Endothelial cell of umbilical vein (primary cell): Measurements from ENCODE around the gene CYFIP2. TPM values are rescaled to one million over a fixed set of nuclear protein-coding genes. Genes with fewer than 3 reads are reported as not detected.

Source experiments
- BruUV-seq: library from RNA; stranded (reverse); fragments of 400-500 nt; replicated peaks from 2 replicates; lab custom pipeline; 2021; lab: Mats Ljungman, UMichigan
- CTCF ChIA-PET: fragments of 300-600, 350-600 bp; sonication (Branson Sonifier 250); formaldehyde crosslinking; loops from one replicate; lab custom pipeline; 2021; ENCODE audit warnings: antibody characterized with exemption, inconsistent platforms; lab: Charles Lee
- POLR2A ChIA-PET: fragments of 300-600, 350-600 bp; sonication (Branson Sonifier 250); formaldehyde crosslinking; loops from one replicate; lab custom pipeline; 2021; ENCODE audit warnings: antibody characterized with exemption, inconsistent platforms; lab: Charles Lee
- DNase-seq: peaks from one replicate; pipeline ENCODE4 v3.0.0-alpha.2; 2011; ENCODE audit warnings: low read depth, low spot score
- FAIRE-seq: peaks from 2 replicates; lab custom pipeline; 2011; peaks lifted over from hg19 to GRCh38; lab: Jason Lieb, UNC
- H2AFZ ChIP-seq: 2 replicates; pipeline ENCODE4 v1.6.0; 2012; ENCODE audit warnings: low read depth, low read length, control low read depth, inconsistent platforms
- H3K27ac ChIP-seq: 2 replicates; pipeline ENCODE4 v1.5.1; 2011; ENCODE audit warnings: low read depth, mild to moderate bottlenecking, control low read depth, low read length, moderate library complexity; ENCODE audit not compliant: insufficient read depth
- H3K27me3 ChIP-seq, 2 experiments: 2 replicates each; pipeline versions ENCODE4 v1.6.0 to v1.6.1; 2011; ENCODE audit warnings: low read length in 2 of 2, mixed read lengths in 1 of 2; ENCODE audit not compliant: control insufficient read depth in 2 of 2, insufficient read depth in 2 of 2
- H3K36me3 ChIP-seq, 2 experiments: 2 replicates in 1 of 2; 3 replicates in 1 of 2; pipeline ENCODE4 v1.5.1; 2011; ENCODE audit warnings: low read length in 2 of 2, mild to moderate bottlenecking in 1 of 2, moderate library complexity in 1 of 2; ENCODE audit not compliant: control insufficient read depth in 2 of 2, insufficient read depth in 2 of 2; ENCODE audit errors: extremely low read depth in 1 of 2
- H3K4me1 ChIP-seq: 3 replicates; pipeline ENCODE4 v1.5.1; 2011; ENCODE audit warnings: mild to moderate bottlenecking, low read length; ENCODE audit not compliant: control insufficient read depth, insufficient read depth; ENCODE audit errors: extremely low read depth
- H3K4me2 ChIP-seq: 2 replicates; pipeline ENCODE4 v1.6.1; 2011; ENCODE audit warnings: low read length, control low read depth, mixed read lengths; ENCODE audit not compliant: insufficient read depth
- H3K4me3 ChIP-seq, 3 experiments: fragments of 200-600 bp in 1 of 3; sonication (generic), shearing (Covaris generic) in 1 of 3; replicated peaks in 1 of 3; 2 replicates each; pipeline ENCODE4 v1.5.1; 2011 to 2016; ENCODE audit warnings: control low read depth in 3 of 3, low read length in 3 of 3, mild to moderate bottlenecking in 2 of 3, inconsistent platforms in 1 of 3, low read depth in 1 of 3, moderate library complexity in 1 of 3; ENCODE audit not compliant: insufficient read depth in 1 of 3
- H3K79me2 ChIP-seq: 2 replicates; pipeline ENCODE4 v1.6.0; 2012; ENCODE audit warnings: low read length, inconsistent platforms; ENCODE audit not compliant: control insufficient read depth, insufficient read depth
- H3K9ac ChIP-seq: replicated peaks from 2 replicates; pipeline ENCODE3; 2011; ENCODE audit warnings: low read length, control low read depth; ENCODE audit not compliant: insufficient read depth; ENCODE audit errors: extremely low read depth
- H3K9me1 ChIP-seq: replicated peaks from 3 replicates; pipeline ENCODE4 v1.6.0; 2011; ENCODE audit warnings: mild to moderate bottlenecking, low read length; ENCODE audit not compliant: control insufficient read depth, insufficient read depth; ENCODE audit errors: extremely low read depth
- H3K9me3 ChIP-seq: replicated peaks from 2 replicates; pipeline ENCODE4 v1.5.1; 2012; ENCODE audit warnings: low read length, inconsistent platforms; ENCODE audit not compliant: control insufficient read depth, insufficient read depth
- H4K20me1 ChIP-seq: replicated peaks from 2 replicates; pipeline ENCODE3; 2011; ENCODE audit warnings: mild to moderate bottlenecking, low read length; ENCODE audit not compliant: control insufficient read depth, insufficient read depth; ENCODE audit errors: extremely low read depth
- CTCF ChIP-seq, 2 donors: IDR thresholded peaks; 1 replicate in 1 of 2; 2 replicates in 1 of 2; pipeline ENCODE4 v1.5.1; 2011; ENCODE audit warnings: low read length in 2 of 2, mild to moderate bottlenecking in 2 of 2, moderate library complexity in 2 of 2, control low read depth in 1 of 2, inconsistent platforms in 1 of 2, low read depth in 1 of 2; ENCODE audit not compliant: insufficient read depth in 1 of 2; ENCODE audit errors: extremely low read depth in 1 of 2
- EZH2 ChIP-seq: IDR thresholded peaks from 2 replicates; pipeline ENCODE4 v1.6.1; 2012; ENCODE audit warnings: borderline replicate concordance, low read depth, mild to moderate bottlenecking, moderate library complexity, low read length, inconsistent platforms; ENCODE audit not compliant: severe bottlenecking
- FOS ChIP-seq: IDR thresholded peaks from 2 replicates; pipeline ENCODE4 v1.6.1; 2011; ENCODE audit warnings: mild to moderate bottlenecking, low read length, moderate library complexity, borderline replicate concordance; ENCODE audit not compliant: insufficient read depth
- GATA2 ChIP-seq: IDR thresholded peaks from 2 replicates; pipeline ENCODE4 v1.7.0; 2011; ENCODE audit warnings: low read depth, mild to moderate bottlenecking, moderate library complexity, mixed read lengths, low read length; ENCODE audit not compliant: insufficient read length, insufficient read depth
- JUN ChIP-seq: IDR thresholded peaks from 2 replicates; pipeline ENCODE4 v1.6.1; 2011; ENCODE audit warnings: borderline replicate concordance, low read depth; ENCODE audit not compliant: insufficient read length, insufficient read depth
- MAX ChIP-seq: IDR thresholded peaks from 2 replicates; pipeline ENCODE4 v1.6.1; 2011; ENCODE audit not compliant: insufficient read depth, insufficient read length
- MYC ChIP-seq: IDR thresholded peaks from one replicate; pipeline ENCODE4 v1.6.1; 2011; ENCODE audit warnings: mild to moderate bottlenecking, low read depth, low read length
- POLR2A ChIP-seq: IDR thresholded peaks from 2 replicates; pipeline ENCODE4 v1.6.1; 2012; ENCODE audit warnings: low read depth, mild to moderate bottlenecking, control low read depth, low read length
- POLR2AphosphoS5 ChIP-seq: IDR thresholded peaks from 2 replicates; pipeline ENCODE4 v1.6.1; 2012; ENCODE audit warnings: low read depth, mild to moderate bottlenecking, control low read depth, low read length, moderate library complexity; ENCODE audit not compliant: insufficient read depth
- dilution Hi-C: fragments of 300-500 bp; cut with MboI; formaldehyde crosslinking; loops from one replicate; pipeline ENCODE4 v1.15.0; 2019; ENCODE audit warnings: low sequenced_read_pairs; ENCODE audit not compliant: extremely low pct_ligation_motif_present
- intact Hi-C: fragments of 100-400 bp; cut with micrococcal nuclease; formaldehyde crosslinking; loops from one replicate; pipeline ENCODE4 v1.10.0; 2022
- polyA plus RNA-seq, 4 experiments: library from polyadenylated mRNA; depleted of rRNA in 3 of 4; stranded (reverse) in 3 of 4; unstranded in 1 of 4; fragments of >200 nt; gene quantifications; 2 replicates each; pipeline versions ENCODE4 v1.2.1 to v1.2.3, GENCODE V29; 2011 to 2012; ENCODE audit warnings: missing spikeins in 1 of 4
- total RNA-seq: library from RNA; stranded (reverse); gene quantifications from 2 replicates; pipeline ENCODE4 v1.2.3, GENCODE V29; 2021

CYFIP2 gene
- total and polyA plus RNA-seq, 2 donors (not counting 3 experiments of a cell fraction or from before 2014, with no cell fraction given) = 9.2 to 22.4 TPM

GRCh38 chr5:157282150-157282549, 16.2 kb downstream of the CYFIP2 start:
- Histone ChIP-seq H3K9me3 (no peaks in the 10 kb centered on the region), H3K4me2 (no peak overlapping the region), H3K27ac (no peak overlapping the region), H3K4me3 (no peak overlapping the region), H3K36me3 (no peaks in the 10 kb centered on the region), H3K9ac (no peak overlapping the region), H3K9me1 (no peaks in the 10 kb centered on the region), H2AFZ (no peak overlapping the region), H3K27me3 (no peaks in the 10 kb centered on the region), H3K4me1 (no peaks in the 10 kb centered on the region), H4K20me1 (no peaks in the 10 kb centered on the region), H3K79me2 (no peaks in the 10 kb centered on the region)
- intact Hi-C loops = no loop called here
- BruUV-seq = no TSS peak
- TF ChIP-seq CTCF (IDR thresholded peaks at IDR 0.05; ENCODE audit: extremely low read depth in 1 of 2, insufficient read depth in 1 of 2, low read depth in 1 of 2, low read length in 2 of 2) (no peak), MAX (no peak), EZH2 (no peak), JUN (no peak), POLR2AphosphoS5 (no peak), POLR2A (no peak), FOS (no peak), MYC (no peak), GATA2 (no peak)
- no peak for DNase-seq
- ChIA-PET CTCF (no interaction called here), POLR2A (no interaction called here)
- dilution Hi-C loops = no loop called here
- no peak for FAIRE-seq
